Measurements from ENCODE around the gene NLE1. TPM values are rescaled to one million over a fixed set of nuclear protein-coding genes. Genes with fewer than 3 reads are reported as not detected.
"Not testable (repeated sequence)": the region's sequence is repeated elsewhere in the genome, so short reads cannot be mapped to it uniquely, and the experiment has no call there.

NLE1 gene
- total and polyA plus RNA-seq, 2 of the 8 experiments (the other 6 are each of a cell fraction or from before 2014, with no cell fraction given): 50.4 to 51.5 TPM

GRCh38 chr17:35090707-35091106 lies 51.4 kb downstream of the NLE1 start:
- H3K27ac ChIP-seq (ENCODE audit: low read depth, low read length); H3K56ac ChIP-seq (replicated peaks; ENCODE audit: insufficient read length, low read depth, low read length); H3K79me1 ChIP-seq (ENCODE audit: low read depth, low read length); H4K91ac ChIP-seq (replicated peaks; ENCODE audit: insufficient read length, low read length); DNase-seq (ENCODE audit: low read depth in 1 of 2, low spot score in 2 of 2); H2BK120ac ChIP-seq (replicated peaks; ENCODE audit: low read depth, low read length); H3K9me3 ChIP-seq (ENCODE audit: insufficient read depth in 2 of 2, low read depth in 1 of 2, low read length in 1 of 2); H2BK12ac ChIP-seq (ENCODE audit: low read depth, low read length); H4K8ac ChIP-seq (ENCODE audit: extremely low read depth, insufficient read depth, low read length); H4K5ac ChIP-seq (ENCODE audit: insufficient read length, low read depth, low read length); H3K4me3 ChIP-seq (ENCODE audit: extremely low read depth in 1 of 4, insufficient read depth in 2 of 4, low read depth in 3 of 4, low read length in 4 of 4); H2BK15ac ChIP-seq (ENCODE audit: low read length); H3K18ac ChIP-seq (ENCODE audit: extremely low read depth, low read length); H3K27me3 ChIP-seq (replicated peaks in 1 of 4; ENCODE audit: control insufficient read depth in 3 of 4, extremely low read depth in 1 of 4, insufficient read depth in 3 of 4, low read length in 3 of 4); H3K23ac ChIP-seq (ENCODE audit: insufficient read length); H2BK20ac ChIP-seq (ENCODE audit: low read length); H3K4me2 ChIP-seq (ENCODE audit: insufficient read depth in 1 of 2, low read depth in 2 of 2, low read length in 2 of 2); H4K20me1 ChIP-seq (replicated peaks in 1 of 2; ENCODE audit: control insufficient read depth in 1 of 2, insufficient read depth in 2 of 2, low read length in 2 of 2); H2BK5ac ChIP-seq (ENCODE audit: low read depth, low read length); H2AFZ ChIP-seq (ENCODE audit: low read length); H3K4ac ChIP-seq (replicated peaks; ENCODE audit: insufficient read length, low read depth, low read length); H3K79me2 ChIP-seq (ENCODE audit: control insufficient read depth in 1 of 2, insufficient read depth in 2 of 2, low read length in 2 of 2); H3K36me3 ChIP-seq (ENCODE audit: control insufficient read depth in 2 of 4, insufficient read depth in 4 of 4, low read length in 3 of 4); H2AK5ac ChIP-seq (ENCODE audit: low read depth, low read length); FAIRE-seq; H3K14ac ChIP-seq (ENCODE audit: insufficient read length); H3K9ac ChIP-seq (replicated peaks in 1 of 4; ENCODE audit: extremely low read depth in 1 of 4, low read depth in 3 of 4, low read length in 3 of 4): not testable (repeated sequence)
- WGBS, 2 experiments (ENCODE audit: extremely low coverage in 1 of 2, insufficient coverage in 1 of 2, insufficient read length in 1 of 2, insufficient replicate concordance in 2 of 2, low coverage in 1 of 2, low lambda C conversion rate in 2 of 2, missing lambda C conversion rate in 1 of 2): 95% methylated on average over 11 of the region's 11 CpGs; no CpG with 5 or more reads in 1 of the 2 experiments
- ChIA-PET POLR2A (ENCODE audit: partially characterized antibody) (interaction anchor here (0.6 to 2.5 kb wide), 4 partner anchors 26 to 110 kb away, joined by 3 to 5 read pairs (median 3); partner anchors contain the start of gene NLE1), CTCF (ENCODE audit: partially characterized antibody) (interaction anchor here (0.6 to 3.5 kb wide), 11 partner anchors 12 to 511 kb away, joined by 3 to 22 read pairs (median 5); partner anchors contain the start of genes RAD51D and RFFL)
- H3K4me1 ChIP-seq (replicated peaks in 1 of 4; ENCODE audit: control insufficient read depth in 3 of 4, insufficient read depth in 4 of 4, low read length in 3 of 4): peaks cover 6 to 19% (median 8%) of the 10 kb centered on the region in 4 experiments
- H3K23me2 ChIP-seq (ENCODE audit: low read depth, low read length): peaks cover 12% of the 10 kb centered on the region; the same call in 1 of the 2 replicates
